ENCODE measurements around the gene CLCA4. TPM values are rescaled to one million over a fixed set of nuclear protein-coding genes. Genes with fewer than 3 reads are reported as not detected.

The CLCA4 gene
- total and polyA plus RNA-seq, 9 of the 15 experiments (the other 6 are each of a cell fraction or from before 2014, with no cell fraction given) = not detected

DNA sequence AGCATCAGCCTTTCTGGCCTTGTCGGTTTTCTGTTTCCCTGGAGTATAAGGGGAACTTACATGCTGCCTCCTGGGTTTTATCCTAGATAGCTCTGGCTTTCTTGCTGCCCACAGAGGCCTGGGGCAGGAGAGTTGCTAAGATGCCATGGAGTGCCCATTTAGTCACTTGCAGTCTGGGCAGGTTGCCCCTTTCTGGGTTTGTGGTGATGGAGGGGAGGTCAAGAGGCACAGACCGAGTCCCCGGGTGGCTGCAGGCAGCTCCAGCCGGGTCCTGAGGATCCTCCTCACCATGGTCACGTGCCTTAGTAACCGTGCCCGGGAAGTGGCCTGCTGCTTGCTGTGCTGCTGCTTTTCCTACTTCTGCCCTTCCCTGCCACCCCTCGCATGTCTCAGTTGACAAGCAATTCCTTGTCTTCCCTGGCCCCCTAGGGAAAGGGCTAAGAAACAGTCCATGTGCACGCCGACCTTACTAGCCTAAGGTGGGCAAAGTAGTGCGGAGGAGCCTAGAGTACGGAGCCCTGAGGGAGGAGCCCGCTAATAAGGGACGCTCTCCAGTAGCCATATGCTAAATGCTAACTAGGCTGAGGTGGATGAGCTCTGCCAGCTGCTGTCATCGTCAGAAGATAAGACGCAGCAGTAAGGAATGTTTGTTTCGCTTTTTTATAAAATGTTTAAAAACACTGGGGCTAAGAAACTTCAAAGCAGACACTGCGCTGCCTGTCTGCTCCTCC is 43.3 kb upstream of the CLCA4 start:
- ATAC-seq (peak; percentile 51), DNase-seq (ENCODE audit: extremely low read depth in 1 of 4, low spot score in 3 of 4) (peak in 1 of 4 experiments; percentile 7), FAIRE-seq (no peak)
- Histone ChIP-seq H2AFZ (ENCODE audit: low read depth, low read length) (peak overlapping the region; percentile 33; the same call in 1 of the 2 replicates), H3K4me3 (no peak overlapping the region), H3K4me1 (replicated peaks in 1 of 2; ENCODE audit: control insufficient read depth in 2 of 2, insufficient read depth in 2 of 2, low read length in 2 of 2) (no peaks in the 10 kb centered on the region; a peak in 1 of 5 replicates), H3K9me3 (replicated peaks; ENCODE audit: control insufficient read depth, insufficient read depth, low read depth, low read length) (no peaks in the 10 kb centered on the region; the same call in 1 of the 2 replicates), H3K9ac (ENCODE audit: insufficient read depth in 1 of 2, low read depth in 2 of 2, low read length in 2 of 2) (no peak overlapping the region; a peak in 1 of 4 replicates), H3K9me1 (ENCODE audit: control insufficient read depth, insufficient read depth, low read length) (no peaks in the 10 kb centered on the region), H3K36me3 (ENCODE audit: control insufficient read depth, insufficient read depth, low read length) (no peaks in the 10 kb centered on the region), H3K27ac (ENCODE audit: extremely low read depth, low read depth, low read length) (no peak overlapping the region), H3K4me2 (ENCODE audit: insufficient read depth, low read length) (0 out of 2 replicates have a peak overlapping the region, but pooled peaks have one; percentile 33), H4K20me1 (replicated peaks; ENCODE audit: control insufficient read depth, insufficient read depth, low read length) (no peaks in the 10 kb centered on the region), H3K27me3 (ENCODE audit: control insufficient read depth in 2 of 2, insufficient read depth in 2 of 2, low read length in 2 of 2) (peaks cover 14 to 23% of the 10 kb centered on the region in 2 experiments; a peak in 3 of 5 replicates), H3K79me2 (ENCODE audit: control insufficient read depth, insufficient read depth, low read length) (no peaks in the 10 kb centered on the region)
- CTCF ChIA-PET (ENCODE audit: low intra/inter-chr PET ratio) = interaction anchor here (0.7 kb wide), 1 partner anchor 32 kb away, joined by 3 read pairs; no protein-coding TSS in a partner anchor
- POLR2A ChIA-PET = interaction anchor here (1.5 kb wide), 1 partner anchor 201 kb away, joined by 5 read pairs; the partner anchor contains the start of gene SH3GLB1
- no TSS peak for BruUV-seq (replicated peaks)
- TF ChIP-seq USF2 (CRISPR knock-in tag; IDR thresholded peaks at IDR 0.05) (peak; percentile 3; the same call in 1 of the 2 replicates), EZH2 (IDR thresholded peaks at IDR 0.05; ENCODE audit: borderline replicate concordance, low read depth, low read length) (no peak)
- 2% methylated on average over 18 of the region's 18 CpGs for WGBS (ENCODE audit: insufficient coverage, low coverage, missing lambda C conversion rate)
- intact Hi-C loops (cut with micrococcal nuclease) = loop anchor here (5.0 kb wide), 1 partner anchor 249 kb away; no protein-coding TSS in a partner anchor
- in situ Hi-C loops (cut with MboI) = loop anchor here (10.0 kb wide), 1 partner anchor 109 kb away; the partner anchor contains the start of gene ODF2L

All from K562 (cell line).